Naive B cell (primary cell): Measurements from ENCODE around the gene DPP6. TPM values are rescaled to one million over a fixed set of nuclear protein-coding genes. Genes with fewer than 3 reads are reported as not detected.

ENCODE experiments used
- ATAC-seq, 2 donors: fragments of 150-1000 bp; cut with Tn5 transposase; 2 replicates each; pipeline ENCODE4 v1.10.0; 2021; ENCODE audit warnings: low read depth in 2 of 2, mild to moderate bottlenecking in 2 of 2, moderate library complexity in 2 of 2
- DNase-seq: peaks from one replicate; pipeline ENCODE4 v3.0.0; 2022
- H3K27ac Mint-ChIP-seq, 6 donors: one replicate each; pipeline ENCODE4 v1.8.0; 2020 to 2022; ENCODE audit warnings: mild to moderate bottlenecking in 6 of 6, mixed read lengths in 6 of 6, moderate library complexity in 5 of 6, inconsistent platforms in 2 of 6
- H3K27me3 Mint-ChIP-seq, 3 donors: one replicate each; pipeline ENCODE4 v1.8.0; 2021 to 2022; ENCODE audit warnings: mixed read lengths in 3 of 3, mild to moderate bottlenecking in 1 of 3
- H3K36me3 Mint-ChIP-seq, 2 donors: one replicate each; pipeline ENCODE4 v1.8.0; 2020 to 2022; ENCODE audit warnings: mixed read lengths in 2 of 2, inconsistent platforms in 1 of 2, mild to moderate bottlenecking in 1 of 2
- H3K4me1 Mint-ChIP-seq, 3 donors: one replicate each; pipeline ENCODE4 v1.8.0; 2020 to 2022; ENCODE audit warnings: mixed read lengths in 3 of 3, inconsistent platforms in 1 of 3, mild to moderate bottlenecking in 1 of 3, moderate library complexity in 1 of 3
- H3K4me3 Mint-ChIP-seq, 8 donors: one replicate each; pipeline ENCODE4 v1.8.0; 2020 to 2022; ENCODE audit warnings: mild to moderate bottlenecking in 8 of 8, mixed read lengths in 8 of 8, moderate library complexity in 8 of 8, inconsistent platforms in 2 of 8
- H3K9me3 Mint-ChIP-seq, 7 donors: one replicate each; pipeline ENCODE4 v1.8.0; 2020 to 2022; ENCODE audit warnings: mixed read lengths in 7 of 7, mild to moderate bottlenecking in 5 of 7, inconsistent platforms in 2 of 7, moderate library complexity in 1 of 7
- polyA plus RNA-seq, 6 donors: library from polyadenylated mRNA; unstranded; fragments of 300-500 nt; fragmentation: Illumina TruSeq; gene quantifications; one replicate each; pipeline ENCODE4 v1.2.3, GENCODE V29; 2021; ENCODE audit warnings: low read depth in 6 of 6

DPP6 gene
- polyA plus RNA-seq, 6 donors from 2014 or later: not detected

DNA sequence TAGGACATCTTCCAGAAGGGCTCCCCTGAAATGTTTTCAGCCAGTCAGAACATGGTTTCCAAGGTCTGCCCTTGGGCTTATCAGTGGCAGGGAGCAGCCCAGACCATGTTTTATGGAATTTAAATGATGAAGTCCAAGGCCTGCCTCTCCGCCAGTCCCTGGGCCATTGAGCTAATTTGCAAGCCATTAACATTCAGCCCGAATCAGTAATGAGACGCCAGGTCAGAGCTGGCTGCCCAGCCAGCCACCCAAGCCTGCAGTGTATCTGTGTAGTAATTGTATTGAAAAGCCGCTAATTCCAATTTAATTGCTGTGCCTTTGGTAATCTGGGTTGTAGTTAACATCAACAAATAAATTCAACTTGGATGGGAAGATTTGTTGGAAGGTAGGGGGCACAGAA is 819.3 kb downstream of the DPP6 start:
- Mint-ChIP-seq H3K4me3 (peak overlapping the region in 1 of 8 donors; percentile 53), H3K27me3 (peaks cover 10 to 50% (median 40%) of the 10 kb centered on the region in 3 donors)
- ATAC-seq: no peak

DNA sequence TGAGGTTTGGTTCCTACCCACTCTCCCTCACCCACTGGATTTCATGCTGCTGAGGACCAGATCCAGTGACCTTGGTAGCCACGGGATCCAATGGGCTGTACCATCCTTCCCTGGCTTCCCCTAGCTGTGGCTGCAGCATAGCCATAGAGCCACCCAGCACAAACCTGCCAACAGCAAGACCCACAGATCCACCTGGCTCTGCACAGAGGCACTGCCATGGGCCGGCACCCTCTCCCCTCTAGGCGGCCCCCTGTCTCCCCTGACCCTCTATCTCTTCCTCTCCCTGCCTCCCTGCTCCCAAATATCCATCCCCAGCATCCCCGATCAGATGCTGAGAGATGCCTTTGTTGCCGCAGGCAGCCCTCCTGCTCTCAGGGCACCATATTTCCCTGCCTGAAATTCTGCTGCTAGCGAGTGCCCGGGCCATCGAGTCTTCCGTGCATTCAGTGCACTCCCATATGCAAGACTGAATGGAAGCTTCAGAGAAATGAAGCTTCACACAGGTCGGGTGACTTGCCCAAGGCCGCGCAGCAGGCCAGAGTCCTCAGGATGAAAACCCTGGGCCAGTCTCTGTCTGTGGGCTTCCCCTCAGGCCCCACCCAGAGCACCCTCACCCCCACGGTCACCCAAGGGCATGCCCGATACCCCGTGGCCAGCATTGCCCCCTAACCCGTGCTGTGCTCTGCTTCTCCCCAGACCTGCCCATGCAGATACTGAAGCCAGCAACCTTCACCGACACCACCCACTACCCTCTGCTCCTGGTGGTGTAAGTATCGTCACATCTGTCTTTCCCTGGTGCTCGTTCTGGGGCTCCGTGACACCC is 819.9 kb downstream of the DPP6 start:
- Mint-ChIP-seq H3K27me3 (peaks cover 10 to 44% (median 36%) of the 10 kb centered on the region in 3 donors), H3K9me3 (peaks cover 0 to 7% (median 0%) of the 10 kb centered on the region in 7 donors), H3K4me1 (peaks cover 0 to 4% (median 0%) of the 10 kb centered on the region in 3 donors), H3K4me3 (peak overlapping the region in 1 of 8 donors; percentile 44), H3K36me3 (peaks cover 0 to 3% of the 10 kb centered on the region in 2 donors), H3K27ac (no peak overlapping the region)
- no peak for ATAC-seq
- no peak for DNase-seq

More for the DNA sequence above, 819.3 kb downstream of the DPP6 start:
- Mint-ChIP-seq H3K9me3 (peaks cover 0 to 7% (median 2%) of the 10 kb centered on the region in 7 donors), H3K4me1 (peaks cover 0 to 4% (median 0%) of the 10 kb centered on the region in 3 donors), H3K36me3 (peaks cover 0 to 7% of the 10 kb centered on the region in 2 donors), H3K27ac (no peak overlapping the region)
- no peak for DNase-seq

DNA sequence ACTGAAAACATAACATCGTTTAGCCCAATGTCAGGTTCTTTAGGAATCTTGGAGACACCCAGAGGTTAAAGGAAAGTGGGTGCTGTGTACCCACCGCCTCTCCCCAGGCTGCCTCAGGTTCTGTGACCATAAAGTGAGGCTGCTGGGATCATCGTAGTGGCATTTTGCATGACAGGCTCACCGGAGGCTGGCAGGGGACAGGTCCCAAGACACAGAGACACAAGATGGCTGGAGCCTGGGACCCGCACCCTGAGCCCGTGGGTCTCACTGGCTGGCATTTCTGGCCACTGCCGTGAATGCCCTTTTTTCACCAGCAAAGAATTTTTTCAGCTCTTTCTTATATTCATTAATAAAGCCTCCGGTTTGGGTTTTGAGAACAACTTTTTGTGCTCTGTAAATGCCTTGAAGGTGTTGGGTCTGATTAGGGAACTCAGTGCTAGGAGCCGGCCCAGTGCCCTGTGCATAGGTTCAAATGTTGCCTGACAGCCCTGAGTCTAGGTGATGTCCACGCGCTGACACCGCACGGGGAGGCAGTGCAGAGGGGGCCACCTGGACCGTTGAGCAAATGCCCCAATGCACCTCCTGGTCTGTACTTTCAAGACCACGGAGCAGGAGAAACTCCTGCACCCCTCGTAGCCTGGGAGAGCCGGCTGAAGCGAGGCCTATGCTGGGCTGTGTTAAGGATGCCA is 820.8 kb downstream of the DPP6 start:
- Mint-ChIP-seq H3K27me3 (peaks cover 10 to 39% (median 28%) of the 10 kb centered on the region in 3 donors), H3K36me3 (no peaks in the 10 kb centered on the region), H3K4me3 (no peak overlapping the region), H3K4me1 (peaks cover 0 to 4% (median 0%) of the 10 kb centered on the region in 3 donors), H3K27ac (no peak overlapping the region), H3K9me3 (peaks cover 0 to 7% (median 0%) of the 10 kb centered on the region in 7 donors)
- ATAC-seq: no peak
- DNase-seq: no peak

DNA sequence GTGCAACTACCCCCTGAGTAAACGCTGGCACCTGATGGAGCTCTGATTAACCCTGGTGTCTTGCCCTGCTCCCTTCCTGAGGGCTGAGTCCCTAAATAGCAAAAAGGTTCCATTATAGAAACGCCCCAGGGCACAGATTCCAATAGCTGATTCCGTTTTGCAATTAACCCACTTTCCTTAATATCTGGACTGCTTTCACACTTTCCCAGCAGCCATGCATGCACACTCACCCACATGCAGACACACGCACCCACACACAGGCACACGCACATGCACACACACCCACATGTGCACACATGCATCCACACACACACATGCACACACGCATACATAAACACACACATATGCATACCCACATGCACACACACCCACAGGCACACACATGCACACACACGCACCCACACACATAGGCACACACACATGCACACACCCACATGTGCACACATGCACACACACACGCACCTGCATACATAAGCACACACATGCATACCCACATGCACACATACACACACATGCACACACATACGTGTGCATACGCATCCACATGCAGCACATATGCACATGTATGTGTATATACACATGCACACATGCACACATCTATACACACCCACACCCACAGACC is 821.4 kb downstream of the DPP6 start:
- Mint-ChIP-seq H3K27ac (no peak overlapping the region), H3K4me3 (no peak overlapping the region), H3K27me3 (peaks cover 5 to 33% (median 21%) of the 10 kb centered on the region in 3 donors), H3K9me3 (peaks cover 0 to 7% (median 0%) of the 10 kb centered on the region in 7 donors), H3K36me3 (no peaks in the 10 kb centered on the region), H3K4me1 (peaks cover 0 to 4% (median 0%) of the 10 kb centered on the region in 3 donors)
- DNase-seq (no peak), ATAC-seq (no peak)

DNA sequence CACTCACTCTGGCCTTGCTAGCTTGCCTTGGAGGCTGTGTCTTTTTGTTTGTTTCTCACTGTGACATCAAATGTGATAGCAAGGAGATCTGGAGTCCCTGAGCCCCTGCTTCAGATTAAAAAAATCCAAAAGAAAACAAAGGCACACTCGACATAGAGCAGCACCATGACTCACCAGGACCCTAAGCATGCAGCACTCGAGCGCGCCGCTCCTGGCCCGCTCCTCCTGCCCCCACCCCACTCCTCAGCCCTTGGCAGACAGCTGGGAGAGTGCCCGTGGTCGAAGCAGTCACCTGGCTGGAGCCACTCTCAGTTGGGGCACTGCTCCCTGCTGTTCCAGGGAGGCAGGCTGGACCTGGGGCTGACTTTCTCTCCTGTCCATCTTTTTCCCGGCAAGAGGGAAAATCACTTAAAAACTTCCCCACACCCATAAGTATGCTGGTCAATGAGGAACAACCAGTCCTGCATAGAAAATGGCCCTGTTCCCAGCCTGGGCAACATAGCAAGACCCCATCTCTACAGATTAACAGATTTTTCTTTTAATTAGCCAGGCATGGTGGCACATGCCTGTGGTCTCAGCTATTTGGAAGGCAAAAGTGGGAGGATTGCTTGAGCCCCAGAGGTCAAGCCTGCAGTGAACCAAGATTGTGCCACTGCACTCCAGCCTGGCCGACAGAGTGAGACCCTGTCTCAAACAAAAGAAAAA is 822.4 kb downstream of the DPP6 start:
- ATAC-seq (no peak), DNase-seq (no peak)
- peaks cover 0 to 24% (median 12%) of the 10 kb centered on the region in 3 donors for H3K27me3 Mint-ChIP-seq
- H3K9me3 Mint-ChIP-seq: peaks cover 0 to 7% (median 0%) of the 10 kb centered on the region in 7 donors
- H3K36me3 Mint-ChIP-seq: no peaks in the 10 kb centered on the region
- H3K27ac Mint-ChIP-seq: no peak overlapping the region
- no peaks in the 10 kb centered on the region for H3K4me1 Mint-ChIP-seq
- no peak overlapping the region for H3K4me3 Mint-ChIP-seq

DNA sequence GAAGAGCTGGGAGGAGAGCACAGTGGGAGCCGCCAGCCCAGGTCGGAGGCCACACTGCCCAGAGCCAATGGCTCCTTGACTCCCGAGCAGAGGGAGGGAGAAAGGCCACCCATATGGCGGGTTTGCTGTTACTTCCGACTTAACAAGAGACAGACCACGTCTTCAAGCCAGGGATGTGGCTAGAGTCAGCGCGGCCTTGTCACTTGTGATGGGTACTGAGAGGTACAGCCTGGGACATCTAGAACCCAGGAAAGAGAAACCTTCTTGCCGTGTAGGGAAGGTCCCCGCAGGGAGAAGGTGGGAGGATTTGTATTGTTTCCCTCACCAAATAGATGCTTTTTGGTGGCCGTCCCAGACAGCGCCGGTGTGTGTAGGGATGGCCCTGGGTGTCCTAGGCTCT is 823.1 kb downstream of the DPP6 start:
- DNase-seq (no peak), ATAC-seq (no peak)
- Mint-ChIP-seq H3K9me3 (peaks cover 0 to 7% (median 0%) of the 10 kb centered on the region in 7 donors), H3K4me3 (no peak overlapping the region), H3K36me3 (no peaks in the 10 kb centered on the region), H3K27me3 (peaks cover 0 to 24% (median 12%) of the 10 kb centered on the region in 3 donors), H3K4me1 (no peaks in the 10 kb centered on the region), H3K27ac (no peak overlapping the region)

DNA sequence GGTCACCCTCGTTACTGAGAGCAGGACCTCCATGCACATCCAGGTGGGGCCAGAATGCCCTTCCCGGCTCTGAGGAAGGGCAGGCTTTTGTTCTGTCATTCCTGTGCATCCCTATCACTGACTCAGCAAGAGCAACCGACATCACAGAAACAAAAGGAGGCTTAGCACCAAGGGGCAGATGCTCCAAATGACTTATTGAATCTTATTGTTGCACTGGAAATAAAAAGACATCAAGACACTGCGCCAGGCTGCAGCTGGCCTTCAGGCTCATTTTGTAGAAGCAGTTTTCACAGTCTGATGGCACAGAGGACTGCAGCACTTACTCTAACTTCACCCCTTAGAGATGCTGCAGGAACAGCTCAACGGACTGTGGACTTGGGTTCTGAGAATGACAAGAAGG is 824.3 kb downstream of the DPP6 start:
- H3K27ac Mint-ChIP-seq: no peak overlapping the region
- H3K4me3 Mint-ChIP-seq: no peak overlapping the region
- peaks cover 0 to 7% (median 0%) of the 10 kb centered on the region in 7 donors for H3K9me3 Mint-ChIP-seq
- DNase-seq (no peak), ATAC-seq (no peak)
- no peaks in the 10 kb centered on the region for H3K36me3 Mint-ChIP-seq
- peaks cover 0 to 18% (median 12%) of the 10 kb centered on the region in 3 donors for H3K27me3 Mint-ChIP-seq
- H3K4me1 Mint-ChIP-seq: no peaks in the 10 kb centered on the region

DNA sequence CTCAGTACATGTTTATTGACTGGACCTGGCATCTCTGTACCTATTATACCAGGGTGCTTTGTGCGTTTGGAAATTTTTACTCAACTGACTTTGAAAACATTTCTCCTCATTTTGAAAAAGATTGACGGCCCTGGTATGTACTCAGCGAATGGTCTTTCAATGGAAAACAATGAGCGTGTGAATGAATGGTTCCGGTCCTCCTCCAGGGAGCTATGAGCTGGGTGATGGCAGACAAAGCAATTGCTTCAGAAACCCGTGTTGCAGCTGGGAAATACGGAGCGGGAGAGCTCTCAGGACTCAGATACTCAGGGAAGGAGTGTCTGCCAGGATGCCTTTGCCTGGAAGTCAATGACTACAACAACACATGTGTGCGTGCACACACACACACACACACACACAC is 824.8 kb downstream of the DPP6 start:
- peaks cover 0 to 7% (median 0%) of the 10 kb centered on the region in 7 donors for H3K9me3 Mint-ChIP-seq
- H3K4me1 Mint-ChIP-seq: no peaks in the 10 kb centered on the region
- DNase-seq: no peak
- peaks cover 0 to 16% (median 9%) of the 10 kb centered on the region in 3 donors for H3K27me3 Mint-ChIP-seq
- no peak for ATAC-seq
- no peaks in the 10 kb centered on the region for H3K36me3 Mint-ChIP-seq
- no peak overlapping the region for H3K4me3 Mint-ChIP-seq
- H3K27ac Mint-ChIP-seq: no peak overlapping the region

DNA sequence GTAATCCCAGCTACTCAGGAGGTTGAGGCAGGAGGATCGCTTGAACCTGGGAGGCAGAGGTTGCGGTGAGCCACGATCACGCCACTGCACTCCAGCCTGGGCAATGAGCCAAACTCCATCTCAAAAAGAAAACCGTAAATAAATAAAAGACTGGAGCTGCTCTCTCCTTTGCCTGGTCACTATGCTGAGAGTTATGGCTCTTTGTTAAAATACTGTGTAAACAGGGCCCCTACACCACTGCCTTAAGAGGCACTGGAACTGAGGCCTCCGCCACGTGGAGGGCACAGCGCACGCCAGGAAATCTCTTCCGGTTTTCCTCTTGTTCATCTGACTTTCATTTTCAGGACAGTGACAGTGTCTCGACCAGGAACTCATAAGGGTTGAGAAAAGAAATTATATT is 827.4 kb downstream of the DPP6 start:
- peaks cover 0 to 11% (median 0%) of the 10 kb centered on the region in 3 donors for H3K27me3 Mint-ChIP-seq
- H3K4me3 Mint-ChIP-seq: no peak overlapping the region
- no peak overlapping the region for H3K27ac Mint-ChIP-seq
- ATAC-seq (no peak), DNase-seq (no peak)
- no peaks in the 10 kb centered on the region for H3K4me1 Mint-ChIP-seq
- H3K9me3 Mint-ChIP-seq: no peaks in the 10 kb centered on the region
- no peaks in the 10 kb centered on the region for H3K36me3 Mint-ChIP-seq

DNA sequence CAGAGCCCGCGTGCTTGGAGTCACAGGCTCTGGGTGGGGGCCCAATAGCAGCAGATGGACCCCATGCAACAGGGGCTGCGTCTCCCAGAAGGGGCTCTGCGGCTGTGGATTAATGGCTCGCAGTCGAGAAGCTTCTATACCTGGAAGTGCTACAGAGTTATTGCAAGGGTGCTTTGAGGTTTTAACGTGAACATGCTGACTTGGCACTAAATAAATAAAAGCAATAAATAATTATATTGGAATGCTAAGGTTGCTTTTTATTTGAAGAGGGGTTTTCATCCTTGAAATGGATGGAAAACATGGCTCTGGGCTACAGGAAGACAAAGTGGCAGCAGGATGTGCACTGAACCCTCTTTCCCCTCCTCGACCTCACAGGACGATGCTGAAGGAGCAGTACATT is 828.3 kb downstream of the DPP6 start:
- Mint-ChIP-seq H3K27ac (no peak overlapping the region), H3K9me3 (no peaks in the 10 kb centered on the region), H3K36me3 (no peaks in the 10 kb centered on the region), H3K27me3 (peaks cover 0 to 3% (median 0%) of the 10 kb centered on the region in 3 donors), H3K4me1 (no peaks in the 10 kb centered on the region), H3K4me3 (no peak overlapping the region)
- DNase-seq: no peak
- no peak for ATAC-seq

DNA sequence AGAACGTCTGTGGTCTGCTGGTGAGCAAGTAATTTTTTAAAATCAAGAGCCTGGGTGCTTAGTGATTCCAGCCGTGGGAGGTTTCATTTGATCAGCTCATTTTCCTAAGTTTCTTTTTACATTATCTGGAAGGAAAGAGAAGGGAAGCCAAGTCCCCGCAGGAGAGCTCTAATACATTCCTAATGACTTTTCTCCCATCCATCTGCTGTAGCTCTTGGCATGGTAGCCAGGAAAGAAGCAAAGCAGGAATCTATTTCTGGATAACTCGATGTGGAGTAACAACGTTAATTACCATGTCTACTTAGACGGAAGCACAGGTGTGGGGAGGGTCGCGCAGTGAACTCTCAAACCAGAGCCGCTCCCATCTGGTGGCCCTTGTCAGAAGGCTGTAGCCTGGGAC is 828.8 kb downstream of the DPP6 start:
- no peak for ATAC-seq
- Mint-ChIP-seq H3K4me1 (no peaks in the 10 kb centered on the region), H3K27me3 (no peaks in the 10 kb centered on the region), H3K9me3 (peaks cover 0 to 2% (median 0%) of the 10 kb centered on the region in 7 donors), H3K27ac (peak overlapping the region in 1 of 6 donors; percentile 4), H3K36me3 (no peaks in the 10 kb centered on the region), H3K4me3 (no peak overlapping the region)
- DNase-seq: no peak

DNA sequence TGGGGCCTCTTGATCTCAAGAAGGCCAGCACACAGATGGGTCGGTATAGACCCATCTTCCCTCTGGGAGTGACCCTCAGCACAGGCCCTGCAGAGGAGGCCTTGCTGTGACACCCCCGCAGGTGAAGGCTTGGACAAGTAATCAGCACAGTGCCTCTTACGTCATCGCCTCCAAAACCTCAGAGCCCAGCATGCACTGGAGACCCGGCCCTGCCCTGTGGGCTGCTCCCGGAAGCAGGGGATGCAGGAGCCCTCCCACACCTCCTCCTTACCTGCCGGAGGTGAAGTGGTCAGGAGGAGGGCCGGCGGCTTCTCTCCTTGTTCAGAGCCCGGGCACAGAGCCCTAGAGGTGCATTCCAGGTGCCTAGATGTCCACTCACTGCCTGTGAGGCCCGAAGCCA is 829.3 kb downstream of the DPP6 start:
- peaks cover 0 to 2% (median 0%) of the 10 kb centered on the region in 7 donors for H3K9me3 Mint-ChIP-seq
- H3K27me3 Mint-ChIP-seq: no peaks in the 10 kb centered on the region
- H3K27ac Mint-ChIP-seq: no peak overlapping the region
- H3K4me3 Mint-ChIP-seq: no peak overlapping the region
- no peaks in the 10 kb centered on the region for H3K4me1 Mint-ChIP-seq
- H3K36me3 Mint-ChIP-seq: no peaks in the 10 kb centered on the region
- DNase-seq: no peak
- no peak for ATAC-seq

DNA sequence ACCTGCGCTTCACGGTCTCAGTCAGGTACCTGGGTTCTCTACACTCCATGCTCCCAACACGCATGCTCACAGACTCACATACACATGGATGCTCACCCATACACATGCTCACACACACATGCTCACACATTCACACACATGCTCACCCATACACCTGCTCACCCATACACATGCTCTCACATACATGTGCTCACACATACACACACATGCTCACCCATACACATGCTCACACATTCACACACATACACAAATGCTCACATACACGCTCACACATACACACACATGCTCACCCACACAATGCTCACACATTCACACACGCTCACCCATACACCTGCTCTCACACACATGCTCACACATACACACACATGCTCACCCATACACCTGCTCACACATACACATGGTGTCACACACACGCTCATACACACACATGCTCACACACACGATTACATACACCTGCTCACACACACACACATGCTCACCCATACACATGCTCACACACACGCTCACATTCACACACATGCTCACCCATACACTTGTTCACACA is 830.8 kb downstream of the DPP6 start:
- no peak for ATAC-seq
- peaks cover 0 to 2% (median 0%) of the 10 kb centered on the region in 7 donors for H3K9me3 Mint-ChIP-seq

More for the DNA sequence above, 830.8 kb downstream of the DPP6 start:
- H3K27me3 Mint-ChIP-seq: no peaks in the 10 kb centered on the region
- H3K4me1 Mint-ChIP-seq: no peaks in the 10 kb centered on the region
- no peak overlapping the region for H3K27ac Mint-ChIP-seq
- no peak overlapping the region for H3K4me3 Mint-ChIP-seq
- H3K36me3 Mint-ChIP-seq: no peaks in the 10 kb centered on the region
- DNase-seq: no peak
